Thyroid gland (tissue), 4 donors: Measurements from ENCODE around the gene GTSE1. TPM values are rescaled to one million over a fixed set of nuclear protein-coding genes. Genes with fewer than 3 reads are reported as not detected.
A peak's percentile ranks its signal among the peaks of the same experiment; 100 is the strongest.

Source experiments
- DNase-seq, 2 donors: peaks; one replicate each; pipeline ENCODE4 v3.0.0-alpha.2; 2019
- H3K27ac ChIP-seq, 3 donors: fragments of 200-600 bp; sonication (generic); 1 replicate in 2 of 3; 2 replicates in 1 of 3; pipeline ENCODE4 v1.5.1; 2016 to 2019; ENCODE audit warnings: mild to moderate bottlenecking in 1 of 3, moderate library complexity in 1 of 3
- H3K27me3 ChIP-seq: fragments of 200-600 bp; sonication (generic); one replicate; pipeline ENCODE4 v1.5.1; 2019
- H3K36me3 ChIP-seq, 2 donors: fragments of 200-600 bp; sonication (generic); one replicate each; pipeline ENCODE4 v1.5.1; 2016 to 2019
- H3K4me1 ChIP-seq, 2 donors: fragments of 200-600 bp; sonication (generic); one replicate each; pipeline ENCODE4 v1.5.1; 2017 to 2019
- H3K4me3 ChIP-seq, 3 donors: fragments of 200-600 bp; sonication (generic); replicated peaks in 1 of 3; 1 replicate in 2 of 3; 2 replicates in 1 of 3; pipeline ENCODE4 v1.5.1; 2016; ENCODE audit warnings: mild to moderate bottlenecking in 1 of 3
- H3K9me3 ChIP-seq: fragments of 200-600 bp; sonication (generic); one replicate; pipeline ENCODE4 v1.5.1; 2017
- CTCF ChIP-seq, 6 experiments: fragments of 200-600 bp in 3 of 6; fragments of 450-650 bp in 3 of 6; sonication (generic) in 3 of 6; IDR thresholded peaks; one replicate each; pipeline ENCODE4 v1.5.1; 2016 to 2019; ENCODE audit warnings: antibody characterized with exemption in 6 of 6, mild to moderate bottlenecking in 2 of 6, inconsistent platforms in 1 of 6, moderate library complexity in 1 of 6
- POLR2A ChIP-seq, 2 donors: fragments of 450-650 bp; IDR thresholded peaks; one replicate each; pipeline ENCODE4 v1.6.1; 2017; ENCODE audit warnings: antibody characterized with exemption in 2 of 2, mild to moderate bottlenecking in 2 of 2, moderate library complexity in 1 of 2
- WGBS, 2 donors: methylation state at CpG; one replicate each; pipeline ENCODE4 v1.1.5; 2017; 5-methylcytosine and 5-hydroxymethylcytosine counted together
- intact Hi-C: fragments of 100-400 bp; cut with DNase I; formaldehyde crosslinking; loops from one replicate; pipeline ENCODE4 v1.15.1; 2023
- total RNA-seq, 4 donors: library from RNA; depleted of rRNA; stranded (reverse); fragments of >200 nt; gene quantifications; one replicate each; pipeline ENCODE4 v1.2.3, GENCODE V29; 2016

GTSE1 gene
- total RNA-seq, 4 donors from 2014 or later = 0.22 to 0.27 (median 0.25) TPM; not detected in 1

- Histone ChIP-seq H3K4me3 (no peak overlapping the region), H3K9me3 (no peaks in the 10 kb centered on the region), H3K36me3 (no peaks in the 10 kb centered on the region), H3K4me1 (no peaks in the 10 kb centered on the region), H3K27ac (no peak overlapping the region), H3K27me3 (no peaks in the 10 kb centered on the region)
- DNase-seq = no peak
- WGBS, 2 donors = 97 to 98% methylated on average over 11 of the region's 11 CpGs
- TF ChIP-seq CTCF (IDR thresholded peaks at IDR 0.05) (no peak), POLR2A (IDR thresholded peaks at IDR 0.05) (no peak)
- intact Hi-C loops = no loop called here
Measured at GRCh38 chr22:46328797-46329196, 32.1 kb downstream of the GTSE1 start.

GRCh38 chr22:46329616-46330015 lies 32.9 kb downstream of the GTSE1 start:
- intact Hi-C loops = no loop called here
- H3K9me3 ChIP-seq = no peaks in the 10 kb centered on the region
- peaks cover 0 to under 1% of the 10 kb centered on the region in 2 donors for H3K4me1 ChIP-seq
- no peak overlapping the region for H3K4me3 ChIP-seq
- TF ChIP-seq CTCF (IDR thresholded peaks at IDR 0.05) = no peak
- TF ChIP-seq POLR2A (IDR thresholded peaks at IDR 0.05) = no peak
- H3K36me3 ChIP-seq = no peaks in the 10 kb centered on the region
- no peaks in the 10 kb centered on the region for H3K27me3 ChIP-seq
- no peak for DNase-seq
- WGBS, 2 donors = 94% methylated on average over 6 to 8 of the region's 8 CpGs
- no peak overlapping the region for H3K27ac ChIP-seq

DNA sequence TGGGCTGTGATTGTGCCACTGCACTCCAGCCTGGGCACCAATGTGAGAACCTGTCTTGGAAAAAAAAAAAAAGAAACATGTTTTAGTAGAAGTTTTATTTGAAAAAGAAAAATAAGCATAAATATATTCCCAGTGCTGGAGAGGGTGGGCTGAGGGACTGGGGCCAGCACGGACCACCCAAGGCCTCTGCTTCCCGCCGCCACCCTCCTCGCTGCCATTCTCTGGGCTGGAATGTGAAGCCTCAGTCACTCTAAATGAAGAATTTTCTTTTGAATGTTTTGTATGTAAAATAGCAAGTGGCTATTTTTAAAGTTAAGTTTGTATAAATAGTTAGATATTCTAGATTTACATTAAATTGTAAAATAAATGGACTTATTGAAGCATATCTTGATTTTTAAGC lies 33.8 kb downstream of the GTSE1 start:
- Histone ChIP-seq H3K27me3 (no peaks in the 10 kb centered on the region), H3K4me3 (no peak overlapping the region), H3K36me3 (no peaks in the 10 kb centered on the region), H3K4me1 (peaks cover 0 to 8% of the 10 kb centered on the region in 2 donors), H3K9me3 (no peaks in the 10 kb centered on the region), H3K27ac (no peak overlapping the region)
- DNase-seq = no peak
- TF ChIP-seq POLR2A (IDR thresholded peaks at IDR 0.05) (no peak), CTCF (IDR thresholded peaks at IDR 0.05) (no peak)
- 97 to 99% methylated on average over 4 of the region's 4 CpGs for WGBS, 2 donors
- intact Hi-C loops = no loop called here

DNA sequence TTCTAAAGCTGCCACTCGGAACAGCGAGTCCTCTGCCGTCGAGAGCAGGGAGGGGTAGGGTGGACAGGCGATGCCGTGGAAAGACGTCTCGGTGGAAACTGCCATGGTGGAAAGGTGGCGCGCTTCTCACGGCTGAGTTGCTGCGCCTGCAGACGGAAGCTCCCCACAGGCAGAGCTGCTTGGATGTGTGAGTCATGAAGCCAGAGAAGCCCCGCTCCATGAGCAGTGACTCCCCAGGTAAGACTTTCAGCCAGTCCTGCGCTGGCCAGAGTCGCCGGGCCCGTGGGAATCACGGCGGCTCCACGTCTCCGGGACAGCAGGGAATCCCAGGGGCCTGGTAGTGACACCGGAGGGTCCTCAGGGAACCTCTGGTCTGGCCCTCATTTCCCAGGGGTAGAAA lies 34.8 kb downstream of the GTSE1 start:
- TF ChIP-seq CTCF (IDR thresholded peaks at IDR 0.05) (no peak), POLR2A (IDR thresholded peaks at IDR 0.05) (no peak)
- no peaks in the 10 kb centered on the region for H3K36me3 ChIP-seq
- H3K27ac ChIP-seq = no peak overlapping the region
- H3K4me3 ChIP-seq = no peak overlapping the region
- 93 to 96% methylated on average over 20 to 23 of the region's 23 CpGs for WGBS, 2 donors
- peaks cover under 1 to 11% of the 10 kb centered on the region in 2 donors for H3K4me1 ChIP-seq
- no peaks in the 10 kb centered on the region for H3K27me3 ChIP-seq
- intact Hi-C loops = no loop called here
- DNase-seq = no peak
- H3K9me3 ChIP-seq = no peaks in the 10 kb centered on the region

GRCh38 chr22:46335201-46336118 lies 38.8 kb downstream of the GTSE1 start, which contains the start of gene TRMU:
TRMU (plus strand) TSS chr22:46335714; CDS start chr22:46335765, 51 bp downstream.
- peak within 1 kb of the TSS; percentile 84 to 98 (median 97) for H3K4me3 ChIP-seq
- DNase-seq = peak; percentile 84
- TF ChIP-seq CTCF (IDR thresholded peaks at IDR 0.05) (no peak), POLR2A (IDR thresholded peaks at IDR 0.05) (peak in 1 of 2 donors; percentile 74)
- H3K36me3 ChIP-seq = peaks cover 22% of the 10 kb centered on the region in 2 donors
- intact Hi-C loops = no loop called here
- no peaks in the 10 kb centered on the region for H3K27me3 ChIP-seq
- peaks cover 7 to 16% of the 10 kb centered on the region in 2 donors for H3K4me1 ChIP-seq
- no peaks in the 10 kb centered on the region for H3K9me3 ChIP-seq
- peak within 1 kb of the TSS; percentile 76 to 87 (median 83) for H3K27ac ChIP-seq
- 5 to 7% methylated on average over 13 to 18 of the region's 93 CpGs for WGBS, 2 donors
